Spleen (tissue), 11 donors: ENCODE results near the gene TMEM167B. TPM values are rescaled to one million over a fixed set of nuclear protein-coding genes. Genes with fewer than 3 reads are reported as not detected.

Experiments used
- DNase-seq: peaks from one replicate; pipeline ENCODE4 v3.0.0-alpha.2; 2020
- H3K27ac ChIP-seq, 8 donors: fragments of 200-600 bp; sonication (generic) in 7 of 8; 1 replicate in 4 of 8; 2 replicates in 4 of 8; pipeline versions ENCODE4 v1.5.0 to v1.8.0; 2016 to 2021; ENCODE audit warnings: inconsistent platforms in 4 of 8, mild to moderate bottlenecking in 4 of 8, moderate library complexity in 1 of 8
- H3K27me3 ChIP-seq, 7 donors: fragments of 200-600 bp; sonication (generic) in 6 of 7; replicated peaks in 1 of 7; 1 replicate in 4 of 7; 2 replicates in 3 of 7; pipeline versions ENCODE4 v1.5.0 to v1.8.0; 2016 to 2021; ENCODE audit warnings: inconsistent platforms in 3 of 7, mild to moderate bottlenecking in 1 of 7
- H3K36me3 ChIP-seq, 6 donors: fragments of 200-600 bp; sonication (generic) in 5 of 6; 1 replicate in 4 of 6; 2 replicates in 2 of 6; pipeline versions ENCODE4 v1.5.0 to v1.8.0; 2016 to 2021; ENCODE audit warnings: inconsistent platforms in 2 of 6
- H3K4me1 ChIP-seq, 6 donors: fragments of 200-600 bp; sonication (generic) in 5 of 6; 1 replicate in 3 of 6; 2 replicates in 3 of 6; pipeline versions ENCODE4 v1.5.0 to v1.8.0; 2016 to 2021; ENCODE audit warnings: inconsistent platforms in 3 of 6
- H3K4me3 ChIP-seq, 8 donors: fragments of 200-600 bp; sonication (generic) in 7 of 8; 1 replicate in 4 of 8; 2 replicates in 4 of 8; pipeline versions ENCODE4 v1.5.0 to v1.8.0; 2016 to 2021; ENCODE audit warnings: inconsistent platforms in 4 of 8, mild to moderate bottlenecking in 4 of 8, moderate library complexity in 2 of 8
- H3K9me3 ChIP-seq, 8 donors: fragments of 200-600 bp; sonication (generic) in 7 of 8; 1 replicate in 4 of 8; 2 replicates in 4 of 8; pipeline versions ENCODE4 v1.5.0 to v1.8.0; 2016 to 2021; ENCODE audit warnings: inconsistent platforms in 4 of 8
- POLR2A ChIP-seq, 3 donors: fragments of 450-650 bp; IDR thresholded peaks; one replicate each; pipeline ENCODE4 v1.5.1; 2017; ENCODE audit warnings: antibody characterized with exemption in 3 of 3, mild to moderate bottlenecking in 1 of 3
- POLR2AphosphoS5 ChIP-seq, 3 donors: sonication (generic); formaldehyde crosslinking; IDR thresholded peaks; one replicate each; pipeline ENCODE4 v1.5.1; 2017; ENCODE audit warnings: antibody characterized with exemption in 3 of 3
- WGBS, 5 donors: extraction: QIAGEN DNeasy Blood & Tissue Kit in 3 of 5; methylation state at CpG; one replicate each; pipeline versions ENCODE4 v1.1.5 to v1.1.7; 2013 to 2018; 5-methylcytosine and 5-hydroxymethylcytosine counted together
- intact Hi-C: fragments of 100-400 bp; cut with DNase I; formaldehyde crosslinking; loops from one replicate; pipeline ENCODE4 v1.15.0; 2023; ENCODE audit warnings: low total_unique reads
- polyA plus RNA-seq, 3 donors: library from polyadenylated mRNA; stranded (reverse); fragments of 200-250 nt; gene quantifications; one replicate each; pipeline ENCODE4 v1.2.1, GENCODE V29; 2013
- total RNA-seq, 7 donors: library from RNA; depleted of rRNA in 3 of 7; stranded (reverse); fragments of >200 nt in 3 of 7; fragmentation: NEBNext Ultra II Directional in 4 of 7; extraction: Animal tissue kit (Norgen Biotek cat#: 25700) in 4 of 7; gene quantifications; one replicate each; pipeline versions ENCODE4 v1.1.0 to v1.2.1, GENCODE V29; 2016 to 2021
- TF ChIP-seq, protein P1 (sequence below), 11 experiments: fragments of 200-600 bp in 7 of 11; fragments of 450-650 bp in 4 of 11; sonication (generic) in 4 of 11; IDR thresholded peaks in 8 of 11; conservative IDR thresholded peaks in 3 of 11; 1 replicate in 7 of 11; 2 replicates in 4 of 11; pipeline versions ENCODE4 v1.4.0 to v1.8.0; 2016 to 2021; ENCODE audit warnings: antibody characterized with exemption in 11 of 11, inconsistent platforms in 4 of 11, mild to moderate bottlenecking in 1 of 11
- donor health status: healthy with polysubstance abuse.
- donor health status: DM: no; HTN: no; CAD: no; lungs with moderate emphysema.
- donor health status: DM: no; HTN: no; CAD: no.
- donor health status: Bipolar disorder and iron deficiency.
- donor health status: healthy.
- donor health status: DM: no; HTN: no; CAD: no.
- donor health status: DM: yes; HTN: yes; CAD: no.

The TMEM167B gene
- total and polyA plus RNA-seq, 10 donors = 19.1 to 48.2 (median 31.4) TPM

DNA sequence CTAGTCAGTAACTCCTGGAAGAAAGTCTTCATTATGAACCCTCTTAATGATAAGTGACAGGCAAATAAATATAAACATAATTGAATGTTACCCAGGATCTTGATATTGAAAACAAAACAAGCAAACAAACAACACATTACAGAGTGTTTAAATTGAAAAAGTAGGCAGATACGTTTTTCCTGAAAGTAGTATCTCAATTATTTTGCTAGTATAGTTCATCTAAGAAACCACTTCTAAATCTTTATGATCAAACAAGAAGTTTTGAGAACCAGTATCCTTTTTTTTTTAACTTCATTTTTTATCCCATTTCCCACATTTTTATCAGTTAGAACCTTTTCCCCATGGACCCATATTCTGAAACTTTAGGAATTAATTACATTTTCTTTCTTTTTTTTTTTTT lies 45.0 kb upstream of the TMEM167B start:
- no peaks in the 10 kb centered on the region for H3K27me3 ChIP-seq
- intact Hi-C loops = no loop called here
- TF ChIP-seq, protein P1, sequence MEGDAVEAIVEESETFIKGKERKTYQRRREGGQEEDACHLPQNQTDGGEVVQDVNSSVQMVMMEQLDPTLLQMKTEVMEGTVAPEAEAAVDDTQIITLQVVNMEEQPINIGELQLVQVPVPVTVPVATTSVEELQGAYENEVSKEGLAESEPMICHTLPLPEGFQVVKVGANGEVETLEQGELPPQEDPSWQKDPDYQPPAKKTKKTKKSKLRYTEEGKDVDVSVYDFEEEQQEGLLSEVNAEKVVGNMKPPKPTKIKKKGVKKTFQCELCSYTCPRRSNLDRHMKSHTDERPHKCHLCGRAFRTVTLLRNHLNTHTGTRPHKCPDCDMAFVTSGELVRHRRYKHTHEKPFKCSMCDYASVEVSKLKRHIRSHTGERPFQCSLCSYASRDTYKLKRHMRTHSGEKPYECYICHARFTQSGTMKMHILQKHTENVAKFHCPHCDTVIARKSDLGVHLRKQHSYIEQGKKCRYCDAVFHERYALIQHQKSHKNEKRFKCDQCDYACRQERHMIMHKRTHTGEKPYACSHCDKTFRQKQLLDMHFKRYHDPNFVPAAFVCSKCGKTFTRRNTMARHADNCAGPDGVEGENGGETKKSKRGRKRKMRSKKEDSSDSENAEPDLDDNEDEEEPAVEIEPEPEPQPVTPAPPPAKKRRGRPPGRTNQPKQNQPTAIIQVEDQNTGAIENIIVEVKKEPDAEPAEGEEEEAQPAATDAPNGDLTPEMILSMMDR (IDR thresholded peaks at IDR 0.05 in 8 of 11, conservative IDR thresholded peaks at IDR 0.05 in 3 of 11) = no peak
- no peak for TF ChIP-seq POLR2A (IDR thresholded peaks at IDR 0.05)
- no peak for TF ChIP-seq POLR2AphosphoS5 (IDR thresholded peaks at IDR 0.05)
- no peaks in the 10 kb centered on the region for H3K36me3 ChIP-seq
- peaks cover 0 to 13% (median 6%) of the 10 kb centered on the region in 6 donors for H3K4me1 ChIP-seq
- no peak overlapping the region for H3K4me3 ChIP-seq
- no peaks in the 10 kb centered on the region for H3K9me3 ChIP-seq
- DNase-seq = no peak
- H3K27ac ChIP-seq = no peak overlapping the region
- 61 to 86% (median 65%) methylated on average over 1 of the region's 1 CpG for WGBS, 5 donors

DNA sequence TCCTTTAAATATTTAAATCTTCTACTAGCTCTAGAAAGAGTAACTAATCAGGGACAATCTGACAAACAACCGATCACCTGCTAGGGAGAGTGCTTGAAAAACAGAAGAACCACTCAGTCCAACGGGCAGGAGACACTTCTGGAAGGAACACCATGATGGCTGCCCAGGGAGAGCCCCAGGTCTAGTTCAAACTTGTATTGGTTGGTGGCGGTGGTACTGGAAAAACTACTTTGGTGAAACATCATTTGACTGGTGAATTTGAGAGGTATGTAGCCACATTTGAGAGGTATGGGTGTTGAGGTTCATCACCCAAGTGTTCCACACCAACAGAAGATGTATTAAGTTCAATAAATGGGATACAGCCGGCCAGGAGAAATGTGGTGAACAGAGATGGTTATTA lies 43.9 kb upstream of the TMEM167B start:
- Histone ChIP-seq H3K27me3 (no peaks in the 10 kb centered on the region), H3K4me1 (peaks cover 0 to 6% (median 3%) of the 10 kb centered on the region in 6 donors), H3K4me3 (no peak overlapping the region), H3K9me3 (no peaks in the 10 kb centered on the region), H3K27ac (no peak overlapping the region), H3K36me3 (no peaks in the 10 kb centered on the region)
- TF ChIP-seq POLR2AphosphoS5 (IDR thresholded peaks at IDR 0.05) (no peak), POLR2A (IDR thresholded peaks at IDR 0.05) (no peak)
- TF ChIP-seq, protein P1 (IDR thresholded peaks at IDR 0.05 in 8 of 11, conservative IDR thresholded peaks at IDR 0.05 in 3 of 11) = no peak
- intact Hi-C loops = no loop called here
- DNase-seq = no peak
- WGBS, 5 donors = 82 to 90% (median 86%) methylated on average over 4 of the region's 4 CpGs

DNA sequence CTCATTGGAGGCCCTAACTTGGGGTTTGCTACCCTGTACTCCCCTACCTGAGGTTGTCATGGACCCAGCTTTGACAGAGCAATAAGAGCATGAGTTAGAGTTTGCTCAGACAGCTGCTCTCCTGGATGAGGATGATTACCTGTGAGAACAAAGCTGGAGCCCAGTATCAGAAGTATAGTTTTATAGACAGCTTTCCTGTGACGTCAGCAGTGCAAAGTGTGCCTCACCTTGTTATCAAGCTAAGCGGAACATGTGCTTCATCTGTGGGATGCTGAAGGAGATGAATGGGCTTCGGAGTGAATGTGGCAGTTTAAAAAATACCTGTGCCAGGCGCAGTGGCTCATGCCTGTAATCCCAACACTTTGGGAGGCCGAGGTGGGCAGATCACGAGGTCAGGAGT lies 43.2 kb upstream of the TMEM167B start:
- Histone ChIP-seq H3K27ac (no peak overlapping the region), H3K36me3 (no peaks in the 10 kb centered on the region), H3K4me1 (peaks cover 0 to 5% (median 3%) of the 10 kb centered on the region in 6 donors), H3K4me3 (no peak overlapping the region), H3K27me3 (no peaks in the 10 kb centered on the region), H3K9me3 (no peaks in the 10 kb centered on the region)
- TF ChIP-seq POLR2AphosphoS5 (IDR thresholded peaks at IDR 0.05) = no peak
- no peak for TF ChIP-seq POLR2A (IDR thresholded peaks at IDR 0.05)
- TF ChIP-seq, protein P1 (IDR thresholded peaks at IDR 0.05 in 8 of 11, conservative IDR thresholded peaks at IDR 0.05 in 3 of 11) = no peak
- intact Hi-C loops = no loop called here
- no peak for DNase-seq
- 87 to 93% (median 88%) methylated on average over 6 of the region's 6 CpGs for WGBS, 5 donors

DNA sequence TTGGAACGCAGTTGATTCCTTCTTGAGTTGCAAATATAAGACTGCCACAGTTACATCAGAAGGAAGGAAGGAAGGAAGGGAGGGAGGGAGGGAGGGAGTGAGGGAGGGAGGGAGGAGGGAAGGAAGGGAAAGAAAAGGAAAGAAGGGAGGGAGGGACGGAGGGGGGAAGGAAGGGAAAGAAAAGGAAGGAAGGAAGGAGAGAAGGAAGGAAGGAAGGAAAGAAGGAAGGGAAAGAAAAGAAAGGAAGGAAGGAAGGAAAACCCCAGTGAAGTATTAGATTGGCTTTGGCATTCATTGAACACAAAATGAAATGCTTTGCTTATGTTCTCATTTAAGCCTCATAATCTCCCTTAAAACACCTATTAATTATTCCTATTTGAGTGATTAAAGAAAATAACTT lies 42.2 kb upstream of the TMEM167B start:
- H3K4me1 ChIP-seq = no peaks in the 10 kb centered on the region
- intact Hi-C loops = no loop called here
- DNase-seq = no peak
- no peaks in the 10 kb centered on the region for H3K27me3 ChIP-seq
- H3K9me3 ChIP-seq = no peaks in the 10 kb centered on the region
- H3K36me3 ChIP-seq = no peaks in the 10 kb centered on the region
- no peak overlapping the region for H3K27ac ChIP-seq
- WGBS, 5 donors = 11 to 26% (median 21%) methylated on average over 2 of the region's 2 CpGs
- TF ChIP-seq, protein P1 (IDR thresholded peaks at IDR 0.05 in 8 of 11, conservative IDR thresholded peaks at IDR 0.05 in 3 of 11) = no peak
- TF ChIP-seq POLR2AphosphoS5 (IDR thresholded peaks at IDR 0.05) (no peak), POLR2A (IDR thresholded peaks at IDR 0.05) (no peak)
- no peak overlapping the region for H3K4me3 ChIP-seq
